ENCODE measurements around the gene LGALS7.
"Not testable (repeated sequence)": the region's sequence is repeated elsewhere in the genome, so short reads cannot be mapped to it uniquely, and the experiment has no call there.

LGALS7 gene

DNA sequence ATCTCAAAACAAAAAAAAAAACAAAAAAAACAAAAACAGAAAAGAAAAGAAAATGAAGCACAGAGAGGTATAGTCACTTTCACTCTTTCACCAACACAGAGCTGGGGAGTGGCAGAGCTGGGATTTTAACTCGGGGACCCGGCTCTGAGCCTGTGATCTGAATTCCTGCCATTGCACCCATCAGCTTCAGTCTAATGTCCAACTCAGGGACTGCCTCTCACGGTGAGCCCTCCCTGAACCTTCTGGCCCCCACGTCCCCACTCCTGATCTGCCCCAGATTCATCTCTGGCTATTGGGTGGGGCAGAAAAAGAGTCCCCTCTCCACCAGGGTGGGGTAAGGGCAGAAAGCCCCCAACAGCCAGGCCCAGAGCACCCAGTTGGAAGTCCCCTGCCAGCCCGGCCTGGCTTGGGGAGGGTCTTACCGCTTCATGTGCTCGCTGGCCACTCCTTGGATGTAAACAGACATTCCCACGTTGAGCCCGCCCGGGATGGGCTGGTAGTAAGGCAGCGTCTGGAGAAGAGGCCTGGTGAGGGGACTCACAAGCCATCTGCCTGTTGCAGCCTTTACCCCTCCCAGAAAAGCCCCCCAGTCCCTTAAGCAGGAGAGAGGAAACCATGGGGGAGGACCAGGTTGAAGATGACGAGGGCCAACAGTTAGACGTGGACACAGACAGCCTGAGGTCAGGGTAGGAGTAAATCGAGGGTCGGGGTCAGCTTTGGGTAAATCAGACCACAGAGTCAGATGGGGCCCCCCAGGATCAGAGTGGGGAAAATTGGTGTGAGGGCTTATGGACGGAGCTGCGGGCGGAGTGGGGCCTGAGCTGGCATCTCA, 38.9 kb upstream of the LGALS7 start:
- peaks cover 15% of the 10 kb centered on the region for H3K36me3 ChIP-seq (ENCODE audit: control insufficient read depth, insufficient read depth, low read length)
- H3K4me3 ChIP-seq (ENCODE audit: extremely low read depth, insufficient read depth, low read length, poor library complexity, severe bottlenecking): no peak overlapping the region
- no peaks in the 10 kb centered on the region for H3K4me1 ChIP-seq (ENCODE audit: control insufficient read depth, insufficient read depth, low read length, poor library complexity, severe bottlenecking)
- H3K27ac ChIP-seq (ENCODE audit: low read depth, low read length, severe bottlenecking): no peak overlapping the region
- WGBS, 2 experiments (ENCODE audit: insufficient coverage in 2 of 2): 94 to 95% methylated on average over 13 to 17 of the region's 18 CpGs
- H3K9me3 ChIP-seq (ENCODE audit: control insufficient read depth, low read length): no peaks in the 10 kb centered on the region

DNA sequence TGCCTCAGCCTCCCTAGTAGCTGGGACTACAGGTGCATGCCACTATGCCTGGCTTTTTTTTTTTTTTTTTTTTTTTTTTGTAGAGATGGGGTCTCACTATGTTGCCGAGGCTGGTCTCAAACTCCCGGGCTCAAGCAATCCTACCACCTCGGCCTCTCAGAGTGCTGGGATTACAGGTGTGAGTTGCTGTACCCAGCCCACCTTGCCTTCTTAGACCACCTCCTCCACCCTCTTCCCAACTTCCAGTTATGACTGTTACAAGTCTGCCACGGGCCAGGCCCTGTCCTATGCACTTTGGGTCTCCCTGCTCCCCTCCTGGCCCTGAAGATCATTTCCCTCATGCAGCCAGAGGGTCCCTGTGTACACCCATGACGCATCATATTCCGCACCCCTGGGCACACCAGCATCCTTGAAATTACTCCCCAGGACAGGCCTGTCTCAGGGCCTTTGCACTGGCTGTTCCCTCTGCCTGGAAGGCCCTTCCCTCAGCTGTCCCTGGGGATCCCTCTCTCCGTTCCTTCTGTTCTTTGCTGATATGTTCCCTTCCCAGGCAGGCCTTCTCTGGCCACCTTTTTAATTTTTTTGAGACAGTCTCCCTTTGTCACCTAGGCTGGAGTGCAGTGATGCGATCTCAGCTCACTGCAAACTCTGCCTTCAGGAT, 36.4 kb upstream of the LGALS7 start:
- no peaks in the 10 kb centered on the region for H3K36me3 ChIP-seq (ENCODE audit: control insufficient read depth, insufficient read depth, low read length)
- H3K27ac ChIP-seq (ENCODE audit: low read depth, low read length, severe bottlenecking): no peak overlapping the region
- peaks cover 5% of the 10 kb centered on the region for H3K4me1 ChIP-seq (ENCODE audit: control insufficient read depth, insufficient read depth, low read length, poor library complexity, severe bottlenecking)
- H3K9me3 ChIP-seq (ENCODE audit: control insufficient read depth, low read length): no peaks in the 10 kb centered on the region
- no peak overlapping the region for H3K4me3 ChIP-seq (ENCODE audit: extremely low read depth, insufficient read depth, low read length, poor library complexity, severe bottlenecking)
- 93 to 96% methylated on average over 6 of the region's 8 CpGs for WGBS, 2 experiments (ENCODE audit: insufficient coverage in 2 of 2)

DNA sequence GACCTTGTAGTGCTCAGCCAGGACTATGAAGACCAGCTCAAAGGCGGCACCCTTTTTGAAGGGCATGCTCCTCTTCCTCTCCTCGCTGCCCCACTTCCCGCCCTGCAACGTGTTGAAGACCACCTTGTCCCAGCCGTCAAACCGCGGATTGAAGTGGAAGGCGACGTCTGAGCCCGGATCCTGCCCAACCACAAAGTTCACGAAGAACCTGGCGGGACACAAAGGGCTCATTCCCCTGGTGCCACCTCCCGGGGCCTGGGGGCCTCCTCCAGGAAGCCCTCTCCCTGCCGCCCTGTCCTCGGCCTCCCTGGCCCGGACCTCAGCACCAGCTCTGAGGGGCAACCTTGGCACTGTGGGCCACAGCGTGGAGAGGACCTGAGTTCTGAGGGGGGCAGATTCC, 35.4 kb upstream of the LGALS7 start:
- no peak overlapping the region for H3K27ac ChIP-seq (ENCODE audit: low read depth, low read length, severe bottlenecking)
- H3K36me3 ChIP-seq (ENCODE audit: control insufficient read depth, insufficient read depth, low read length): no peaks in the 10 kb centered on the region
- no peak overlapping the region for H3K4me3 ChIP-seq (ENCODE audit: extremely low read depth, insufficient read depth, low read length, poor library complexity, severe bottlenecking)
- H3K4me1 ChIP-seq (ENCODE audit: control insufficient read depth, insufficient read depth, low read length, poor library complexity, severe bottlenecking): peaks cover 5% of the 10 kb centered on the region
- WGBS, 2 experiments (ENCODE audit: insufficient coverage in 2 of 2): 96% methylated on average over 13 to 15 of the region's 17 CpGs
- H3K9me3 ChIP-seq (ENCODE audit: control insufficient read depth, low read length): no peaks in the 10 kb centered on the region

DNA sequence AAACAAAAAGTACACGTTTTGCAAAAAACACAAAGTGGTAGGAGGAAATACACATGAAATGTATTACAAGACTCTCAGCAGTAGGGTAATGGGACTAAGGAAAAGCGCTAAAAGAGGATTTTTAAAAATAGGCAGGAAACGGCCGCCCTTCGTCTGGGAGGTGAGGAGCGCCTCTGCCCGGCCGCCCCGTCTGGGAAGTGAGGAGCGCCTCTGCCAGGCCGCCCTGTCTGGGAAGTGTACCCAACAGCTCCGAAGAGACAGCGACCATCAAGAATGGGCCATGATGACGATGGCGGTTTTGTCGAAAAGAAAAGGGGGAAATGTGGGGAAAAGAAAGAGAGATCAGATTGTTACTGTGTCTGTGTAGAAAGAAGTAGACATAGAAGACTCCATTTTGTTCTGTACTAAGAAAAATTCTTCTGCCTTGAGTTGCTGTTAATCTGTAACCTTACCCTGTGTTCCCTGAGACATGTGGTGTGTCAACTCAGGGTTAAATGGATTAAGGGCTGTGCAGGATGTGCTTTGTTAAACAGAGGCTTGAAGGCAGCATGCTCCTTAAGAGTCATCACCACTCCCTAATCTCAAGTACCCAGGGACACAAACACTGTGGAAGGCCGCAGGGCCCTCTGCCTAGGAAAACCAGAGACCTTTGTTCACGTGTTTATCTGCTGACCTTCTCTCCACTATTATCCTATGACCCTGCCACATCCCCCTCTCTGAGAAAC, 34.2 kb upstream of the LGALS7 start:
- not testable (repeated sequence) for H3K4me1 ChIP-seq (ENCODE audit: control insufficient read depth, insufficient read depth, low read length, poor library complexity, severe bottlenecking); H3K4me3 ChIP-seq (ENCODE audit: extremely low read depth, insufficient read depth, low read length, poor library complexity, severe bottlenecking); H3K9me3 ChIP-seq (ENCODE audit: control insufficient read depth, low read length); H3K27ac ChIP-seq (ENCODE audit: low read depth, low read length, severe bottlenecking); H3K36me3 ChIP-seq (ENCODE audit: control insufficient read depth, insufficient read depth, low read length)
- WGBS, 2 experiments (ENCODE audit: insufficient coverage in 2 of 2): 67 to 93% methylated on average over 1 to 4 of the region's 18 CpGs

DNA sequence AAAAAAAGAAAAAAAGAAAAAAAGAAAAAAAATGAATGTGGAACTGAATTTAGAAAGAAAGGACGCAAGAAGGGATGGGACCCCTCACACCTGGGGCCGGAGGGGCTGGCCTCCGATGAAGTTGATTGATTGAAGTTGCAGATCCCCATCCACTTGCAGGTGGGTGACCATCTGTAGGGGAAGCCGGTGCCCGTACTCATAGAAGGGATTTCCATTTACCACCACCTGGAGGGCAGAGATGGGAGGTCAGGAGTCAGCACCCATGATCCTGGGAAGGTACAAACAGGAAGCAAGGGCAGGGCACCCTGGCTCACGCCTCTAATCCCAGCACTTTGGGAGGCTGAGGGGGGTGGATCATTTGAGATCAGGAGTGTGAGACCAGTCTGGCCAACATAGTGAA, 33.1 kb upstream of the LGALS7 start:
- 87 to 97% methylated on average over 4 to 5 of the region's 6 CpGs for WGBS, 2 experiments (ENCODE audit: insufficient coverage in 2 of 2)

DNA sequence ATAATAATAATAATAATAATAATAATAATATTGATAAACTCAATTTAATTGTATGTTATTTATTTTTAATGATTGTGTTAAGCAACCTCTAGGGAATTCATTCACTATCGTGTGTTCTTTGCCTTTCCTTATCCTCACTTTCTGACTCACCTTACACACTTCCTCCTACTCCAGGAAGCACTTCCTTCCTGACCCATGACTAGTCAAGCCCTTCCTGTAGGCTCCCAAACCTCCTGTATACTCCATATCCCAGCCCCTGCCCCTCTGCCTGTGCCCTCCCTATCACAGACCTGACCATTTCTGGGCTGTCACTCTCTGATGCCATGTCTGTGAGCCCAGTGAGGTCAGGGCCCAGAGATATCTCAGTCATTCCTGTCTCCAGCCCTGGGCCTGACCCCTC, 31.9 kb upstream of the LGALS7 start:
- no peaks in the 10 kb centered on the region for H3K9me3 ChIP-seq (ENCODE audit: control insufficient read depth, low read length)
- peaks cover 5% of the 10 kb centered on the region for H3K4me1 ChIP-seq (ENCODE audit: control insufficient read depth, insufficient read depth, low read length, poor library complexity, severe bottlenecking)
- H3K36me3 ChIP-seq (ENCODE audit: control insufficient read depth, insufficient read depth, low read length): no peaks in the 10 kb centered on the region
- no peak overlapping the region for H3K4me3 ChIP-seq (ENCODE audit: extremely low read depth, insufficient read depth, low read length, poor library complexity, severe bottlenecking)
- 88 to 89% methylated on average over 1 of the region's 1 CpG for WGBS, 2 experiments (ENCODE audit: insufficient coverage in 2 of 2)
- no peak overlapping the region for H3K27ac ChIP-seq (ENCODE audit: low read depth, low read length, severe bottlenecking)

More for the DNA sequence above, 33.1 kb upstream of the LGALS7 start:
- Histone ChIP-seq H3K4me3 (ENCODE audit: extremely low read depth, insufficient read depth, low read length, poor library complexity, severe bottlenecking) (no peak overlapping the region), H3K36me3 (ENCODE audit: control insufficient read depth, insufficient read depth, low read length) (no peaks in the 10 kb centered on the region), H3K4me1 (ENCODE audit: control insufficient read depth, insufficient read depth, low read length, poor library complexity, severe bottlenecking) (peaks cover 5% of the 10 kb centered on the region), H3K9me3 (ENCODE audit: control insufficient read depth, low read length) (no peaks in the 10 kb centered on the region), H3K27ac (ENCODE audit: low read depth, low read length, severe bottlenecking) (no peak overlapping the region)

DNA sequence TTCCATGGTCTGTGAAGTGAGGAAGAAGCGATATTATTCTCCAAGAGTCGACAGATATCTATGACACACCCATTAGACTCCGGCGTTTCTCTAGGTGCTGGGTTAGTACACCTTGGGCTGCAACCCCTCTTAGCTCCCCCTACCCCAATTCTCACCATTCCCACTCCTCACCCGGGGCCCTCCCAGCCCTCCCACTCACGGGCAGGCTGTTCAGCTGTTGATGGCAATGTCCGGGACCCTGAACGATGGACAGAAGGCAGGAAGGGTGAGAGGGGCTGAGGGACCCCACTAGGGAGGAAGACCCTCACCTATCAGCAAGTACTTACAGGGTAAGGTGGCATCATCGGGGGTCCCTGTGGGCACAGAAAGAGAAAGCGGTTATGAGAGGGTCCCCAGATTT, 30.2 kb upstream of the LGALS7 start:
- 94 to 100% methylated on average over 3 of the region's 10 CpGs for WGBS, 2 experiments (ENCODE audit: insufficient coverage in 2 of 2)
- no peak overlapping the region for H3K27ac ChIP-seq (ENCODE audit: low read depth, low read length, severe bottlenecking)
- no peak overlapping the region for H3K4me3 ChIP-seq (ENCODE audit: extremely low read depth, insufficient read depth, low read length, poor library complexity, severe bottlenecking)
- no peaks in the 10 kb centered on the region for H3K9me3 ChIP-seq (ENCODE audit: control insufficient read depth, low read length)
- H3K4me1 ChIP-seq (ENCODE audit: control insufficient read depth, insufficient read depth, low read length, poor library complexity, severe bottlenecking): peaks cover 5% of the 10 kb centered on the region
- no peaks in the 10 kb centered on the region for H3K36me3 ChIP-seq (ENCODE audit: control insufficient read depth, insufficient read depth, low read length)

DNA sequence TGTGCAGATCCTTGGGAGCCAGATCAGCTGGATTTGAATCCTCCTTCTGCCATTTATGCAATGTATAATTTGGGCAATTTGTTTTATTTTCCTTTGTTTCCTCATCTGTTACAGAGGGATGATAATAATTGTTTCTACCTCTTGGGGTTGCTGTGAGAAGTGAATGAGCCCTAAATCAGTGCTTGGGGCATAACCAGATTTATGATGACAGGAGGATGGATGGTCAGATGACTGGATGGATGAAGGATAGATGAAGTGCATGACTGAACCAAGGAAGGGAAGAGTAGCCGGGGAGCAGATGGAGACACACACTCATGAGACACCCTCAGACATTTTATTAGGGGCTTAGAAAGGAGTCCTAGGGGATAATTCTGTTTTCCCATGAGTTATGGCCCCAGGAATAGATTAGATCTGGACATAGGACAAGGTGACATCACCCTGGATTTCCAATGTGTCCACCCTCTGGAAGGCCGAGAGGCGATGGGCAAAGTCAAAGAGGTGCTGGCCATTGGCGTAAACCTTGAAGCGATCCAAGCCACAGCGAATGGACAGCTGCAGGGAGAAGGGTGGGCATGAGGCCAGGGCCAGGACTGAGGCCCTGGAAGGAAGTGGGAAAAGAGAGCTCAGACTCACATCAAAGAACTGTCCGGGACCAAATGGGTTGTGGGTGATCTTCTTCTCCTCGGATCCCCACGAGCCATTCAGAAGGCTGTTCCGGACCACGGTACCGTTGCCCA, 28.2 kb upstream of the LGALS7 start:
- Histone ChIP-seq H3K9me3 (ENCODE audit: control insufficient read depth, low read length) (no peaks in the 10 kb centered on the region), H3K27ac (ENCODE audit: low read depth, low read length, severe bottlenecking) (no peak overlapping the region), H3K36me3 (ENCODE audit: control insufficient read depth, insufficient read depth, low read length) (no peaks in the 10 kb centered on the region), H3K4me1 (ENCODE audit: control insufficient read depth, insufficient read depth, low read length, poor library complexity, severe bottlenecking) (peaks cover 5% of the 10 kb centered on the region), H3K4me3 (ENCODE audit: extremely low read depth, insufficient read depth, low read length, poor library complexity, severe bottlenecking) (no peak overlapping the region)
- WGBS, 2 experiments (ENCODE audit: insufficient coverage in 2 of 2): 98% methylated on average over 6 to 12 of the region's 12 CpGs

DNA sequence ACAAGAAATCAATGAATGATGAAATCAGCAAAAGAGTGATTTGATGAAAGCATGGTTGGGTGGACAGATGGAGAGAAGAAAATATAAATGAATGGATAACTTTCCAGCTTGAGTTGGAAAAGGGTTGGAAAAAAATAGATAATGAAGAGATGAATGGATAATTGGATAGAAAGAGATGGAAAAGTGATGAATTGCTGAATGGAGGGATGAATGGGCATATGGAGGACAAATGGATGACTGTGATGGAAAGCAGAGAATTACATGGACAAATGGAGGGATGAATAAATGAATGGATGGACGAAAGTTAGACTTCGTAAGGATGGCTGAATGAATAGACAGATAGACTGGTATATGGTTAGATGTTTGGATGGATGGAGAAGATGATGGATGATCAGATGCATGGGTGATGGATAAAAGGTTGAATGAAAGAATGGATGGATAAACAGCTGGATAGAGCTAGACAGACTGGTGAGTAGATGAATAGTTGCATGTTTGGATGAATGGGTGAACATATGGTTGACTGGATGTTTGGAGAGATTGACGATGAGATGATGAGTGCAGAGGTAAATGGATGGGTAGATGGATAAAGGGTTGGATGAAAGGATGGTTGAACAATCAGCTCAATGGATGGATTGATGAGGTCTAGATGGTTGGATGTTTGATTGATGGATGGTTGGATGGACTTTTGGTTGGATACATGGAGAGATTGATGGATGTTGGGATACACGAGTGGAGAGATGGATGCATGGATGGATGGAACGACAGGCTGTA, 27.4 kb upstream of the LGALS7 start:
- 79 to 87% methylated on average over 4 to 5 of the region's 5 CpGs for WGBS, 2 experiments (ENCODE audit: insufficient coverage in 2 of 2)
- peaks cover 5% of the 10 kb centered on the region for H3K4me1 ChIP-seq (ENCODE audit: control insufficient read depth, insufficient read depth, low read length, poor library complexity, severe bottlenecking)
- no peak overlapping the region for H3K4me3 ChIP-seq (ENCODE audit: extremely low read depth, insufficient read depth, low read length, poor library complexity, severe bottlenecking)
- no peaks in the 10 kb centered on the region for H3K9me3 ChIP-seq (ENCODE audit: control insufficient read depth, low read length)
- no peak overlapping the region for H3K27ac ChIP-seq (ENCODE audit: low read depth, low read length, severe bottlenecking)
- H3K36me3 ChIP-seq (ENCODE audit: control insufficient read depth, insufficient read depth, low read length): no peaks in the 10 kb centered on the region

DNA sequence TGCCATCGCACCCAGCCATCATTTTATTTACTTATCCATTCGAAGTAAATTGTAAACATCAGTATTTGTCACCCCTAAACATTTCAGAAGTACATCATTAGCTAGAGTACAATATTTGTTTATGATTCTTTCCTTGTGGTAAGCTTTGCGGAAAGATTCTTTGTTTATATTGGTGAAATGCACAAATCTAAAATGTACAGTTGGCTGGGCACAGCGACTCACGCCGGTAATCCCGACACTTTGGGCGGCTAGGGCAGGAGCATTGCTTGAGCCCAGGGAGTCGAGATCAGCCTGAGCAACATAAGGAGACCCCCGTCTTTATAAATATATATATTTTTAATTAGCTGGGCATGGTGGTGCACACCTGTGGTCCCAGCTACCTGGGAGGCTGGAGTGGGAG, 25.8 kb upstream of the LGALS7 start:
- H3K9me3 ChIP-seq (ENCODE audit: control insufficient read depth, low read length): no peaks in the 10 kb centered on the region
- 83 to 94% methylated on average over 4 to 7 of the region's 10 CpGs for WGBS, 2 experiments (ENCODE audit: insufficient coverage in 2 of 2)
- H3K4me3 ChIP-seq (ENCODE audit: extremely low read depth, insufficient read depth, low read length, poor library complexity, severe bottlenecking): no peak overlapping the region
- no peak overlapping the region for H3K27ac ChIP-seq (ENCODE audit: low read depth, low read length, severe bottlenecking)
- no peaks in the 10 kb centered on the region for H3K36me3 ChIP-seq (ENCODE audit: control insufficient read depth, insufficient read depth, low read length)
- no peaks in the 10 kb centered on the region for H3K4me1 ChIP-seq (ENCODE audit: control insufficient read depth, insufficient read depth, low read length, poor library complexity, severe bottlenecking)
